ENCODE data around the gene DCDC2C. TPM values are rescaled to one million over a fixed set of nuclear protein-coding genes. Genes with fewer than 3 reads are reported as not detected.

DCDC2C gene
- total RNA-seq, 1 experiment from 2014 or later: not detected

- peak overlapping the region; percentile 79 for H3K4me2 ChIP-seq (ENCODE audit: low read length)
- intact Hi-C loops (cut with micrococcal nuclease): no loop called here
- TF ChIP-seq EZH2phosphoT487 (IDR thresholded peaks at IDR 0.05; ENCODE audit: borderline replicate concordance, low read length) (no peak), EZH2 (IDR thresholded peaks at IDR 0.05; ENCODE audit: low read length, unreplicated experiment) (no peak), CTCF (conservative IDR thresholded peaks at IDR 0.05; ENCODE audit: low read depth, low read length) (no peak)
- H2AFZ ChIP-seq (ENCODE audit: low read length): no peak overlapping the region; the same call in 1 of the 2 replicates
- H3K4me3 ChIP-seq (ENCODE audit: low read length): peak overlapping the region; percentile 44; the same call in 1 of the 2 replicates
- BruUV-seq (replicated peaks): no TSS peak
- H3K27ac ChIP-seq (ENCODE audit: low read length): peak overlapping the region; percentile 91
- peaks cover 25% of the 10 kb centered on the region for H3K27me3 ChIP-seq (ENCODE audit: low read length)
- H3K9ac ChIP-seq (ENCODE audit: low read length): peak overlapping the region; percentile 59
- no peaks in the 10 kb centered on the region for H3K9me3 ChIP-seq (ENCODE audit: low read length)
- POLR2A ChIA-PET (ENCODE audit: unreplicated experiment): no interaction called here
- CTCF ChIA-PET: no interaction called here
- H3K9me2 ChIP-seq (replicated peaks; ENCODE audit: low read length): no peaks in the 10 kb centered on the region
- H3F3A ChIP-seq (ENCODE audit: low read length, unreplicated experiment): peaks cover 4% of the 10 kb centered on the region
- no peaks in the 10 kb centered on the region for H3K79me2 ChIP-seq (ENCODE audit: low read length)
- ATAC-seq: 0 out of 2 replicates have a peak, but pooled peaks have one; percentile 22
- no peaks in the 10 kb centered on the region for H4K20me1 ChIP-seq (ENCODE audit: low read length)
- H3K4me1 ChIP-seq (ENCODE audit: insufficient read depth, low read length): peaks cover 31% of the 10 kb centered on the region
- H3K36me3 ChIP-seq (ENCODE audit: low read depth, low read length): no peaks in the 10 kb centered on the region
- peak; percentile 74 for DNase-seq
These were observed 81.4 kb downstream of the DCDC2C start for GRCh38 chr2:3784731-3785130.

GRCh38 chr2:3785220-3785889 lies 82.0 kb downstream of the DCDC2C start:
- ATAC-seq (peak; percentile 66), DNase-seq (peak; percentile 87)
- peaks cover 4% of the 10 kb centered on the region for H3F3A ChIP-seq (ENCODE audit: low read length, unreplicated experiment)
- H2AFZ ChIP-seq (ENCODE audit: low read length): 0 out of 2 replicates have a peak overlapping the region, but pooled peaks have one; percentile 48
- H3K9me3 ChIP-seq (ENCODE audit: low read length): no peaks in the 10 kb centered on the region
- TF ChIP-seq EZH2phosphoT487 (IDR thresholded peaks at IDR 0.05; ENCODE audit: borderline replicate concordance, low read length) (no peak), CTCF (conservative IDR thresholded peaks at IDR 0.05; ENCODE audit: low read depth, low read length) (peak; percentile 41), EZH2 (IDR thresholded peaks at IDR 0.05; ENCODE audit: low read length, unreplicated experiment) (no peak)
- peaks cover 19% of the 10 kb centered on the region for H3K27me3 ChIP-seq (ENCODE audit: low read length)
- H3K4me2 ChIP-seq (ENCODE audit: low read length): peak overlapping the region; percentile 79
- ChIA-PET POLR2A (ENCODE audit: unreplicated experiment) (no interaction called here), CTCF (interaction anchor here (0.6 to 1.0 kb wide), 3 partner anchors 19 to 57 kb away, joined by 3 to 4 read pairs (median 3); no protein-coding TSS in a partner anchor)
- H3K9me2 ChIP-seq (replicated peaks; ENCODE audit: low read length): no peaks in the 10 kb centered on the region
- no TSS peak for BruUV-seq (replicated peaks)
- intact Hi-C loops (cut with micrococcal nuclease): no loop called here
- peak overlapping the region; percentile 44; the same call in 1 of the 2 replicates for H3K4me3 ChIP-seq (ENCODE audit: low read length)
- H3K9ac ChIP-seq (ENCODE audit: low read length): peak overlapping the region; percentile 59
- H4K20me1 ChIP-seq (ENCODE audit: low read length): no peaks in the 10 kb centered on the region
- H3K27ac ChIP-seq (ENCODE audit: low read length): peak overlapping the region; percentile 91
- H3K79me2 ChIP-seq (ENCODE audit: low read length): no peaks in the 10 kb centered on the region
- no peaks in the 10 kb centered on the region for H3K36me3 ChIP-seq (ENCODE audit: low read depth, low read length)
- peaks cover 31% of the 10 kb centered on the region for H3K4me1 ChIP-seq (ENCODE audit: insufficient read depth, low read length)

DNA sequence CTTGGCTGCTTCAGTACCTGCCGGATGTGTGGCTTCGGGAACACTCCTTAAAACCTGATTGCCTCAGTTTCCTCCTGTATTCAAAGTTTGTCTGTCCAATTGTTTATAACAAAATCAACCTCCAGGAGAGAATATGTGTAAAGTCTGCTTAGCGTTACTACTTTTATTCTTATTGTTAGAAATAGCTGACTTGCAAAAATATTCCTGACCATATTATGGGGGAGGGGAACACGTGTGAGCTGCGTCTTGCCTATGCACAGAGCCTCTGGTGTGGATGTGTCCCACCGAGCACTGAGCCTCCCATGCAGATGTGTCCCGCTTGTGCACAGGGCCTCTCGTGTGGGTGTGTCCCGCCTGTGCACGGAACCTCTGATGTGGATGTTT lies 82.5 kb downstream of the DCDC2C start:
- Histone ChIP-seq H3K36me3 (ENCODE audit: low read depth, low read length) (no peaks in the 10 kb centered on the region), H4K20me1 (ENCODE audit: low read length) (no peaks in the 10 kb centered on the region), H2AFZ (ENCODE audit: low read length) (peak overlapping the region; percentile 48; the same call in 1 of the 2 replicates), H3K4me2 (ENCODE audit: low read length) (peak overlapping the region; percentile 79), H3K79me2 (ENCODE audit: low read length) (no peaks in the 10 kb centered on the region), H3K9me2 (replicated peaks; ENCODE audit: low read length) (no peaks in the 10 kb centered on the region), H3K4me3 (ENCODE audit: low read length) (peak overlapping the region; percentile 44), H3F3A (ENCODE audit: low read length, unreplicated experiment) (peaks cover 4% of the 10 kb centered on the region), H3K4me1 (ENCODE audit: insufficient read depth, low read length) (peaks cover 31% of the 10 kb centered on the region), H3K9me3 (ENCODE audit: low read length) (no peaks in the 10 kb centered on the region), H3K27me3 (ENCODE audit: low read length) (peaks cover 17% of the 10 kb centered on the region), H3K27ac (ENCODE audit: low read length) (peak overlapping the region; percentile 91), H3K9ac (ENCODE audit: low read length) (peak overlapping the region; percentile 13; the same call in 1 of the 2 replicates)
- ATAC-seq (no peak), DNase-seq (no peak)
- intact Hi-C loops (cut with micrococcal nuclease): no loop called here
- POLR2A ChIA-PET (ENCODE audit: unreplicated experiment): no interaction called here
- TF ChIP-seq CTCF (conservative IDR thresholded peaks at IDR 0.05; ENCODE audit: low read depth, low read length) (no peak), EZH2phosphoT487 (IDR thresholded peaks at IDR 0.05; ENCODE audit: borderline replicate concordance, low read length) (no peak)
- no TSS peak for BruUV-seq (replicated peaks)
- CTCF ChIA-PET: interaction anchor here (0.8 to 1.0 kb wide), 2 partner anchors 19 to 58 kb away, joined by 3 read pairs; no protein-coding TSS in a partner anchor
